Thymus (tissue), 11 donors: Measurements from ENCODE around the gene TMEFF1. TPM values are rescaled to one million over a fixed set of nuclear protein-coding genes. Genes with fewer than 3 reads are reported as not detected.

Experiments used
- DNase-seq, 9 donors: peaks; one replicate each; pipeline ENCODE4 v3.0.0-alpha.2; 2013; ENCODE audit warnings: low spot score in 9 of 9, low read depth in 6 of 9, missing footprints in 1 of 9
- H3K27ac ChIP-seq, 2 donors: one replicate each; pipeline ENCODE4 v1.5.1; 2013; ENCODE audit warnings: control low read depth in 1 of 2, low read depth in 1 of 2, low read length in 1 of 2, mild to moderate bottlenecking in 1 of 2, moderate library complexity in 1 of 2
- H3K27me3 ChIP-seq, 2 donors: one replicate each; pipeline ENCODE4 v1.5.1; 2013; ENCODE audit warnings: low read length in 1 of 2; ENCODE audit not compliant: control insufficient read depth in 2 of 2, insufficient read depth in 1 of 2
- H3K36me3 ChIP-seq, 2 donors: one replicate each; pipeline ENCODE4 v1.5.1; 2013; ENCODE audit warnings: low read length in 1 of 2, mild to moderate bottlenecking in 1 of 2, moderate library complexity in 1 of 2; ENCODE audit not compliant: control insufficient read depth in 2 of 2, insufficient read depth in 2 of 2
- H3K4me1 ChIP-seq, 2 donors: one replicate each; pipeline ENCODE4 v1.5.1; 2013; ENCODE audit warnings: low read length in 2 of 2; ENCODE audit not compliant: control insufficient read depth in 2 of 2, insufficient read depth in 2 of 2
- H3K4me3 ChIP-seq, 2 donors: one replicate each; pipeline ENCODE4 v1.5.1; 2013; ENCODE audit warnings: low read length in 2 of 2, control low read depth in 1 of 2, mild to moderate bottlenecking in 1 of 2
- H3K9me3 ChIP-seq, 2 donors: one replicate each; pipeline ENCODE4 v1.5.1; 2013; ENCODE audit warnings: low read length in 1 of 2, mild to moderate bottlenecking in 1 of 2; ENCODE audit not compliant: control insufficient read depth in 2 of 2, insufficient read depth in 1 of 2
- WGBS: extraction: QIAGEN DNeasy Blood & Tissue Kit; methylation state at CpG from one replicate; pipeline ENCODE4 v1.1.7; 2013; 5-methylcytosine and 5-hydroxymethylcytosine counted together
- polyA plus RNA-seq: library from polyadenylated mRNA; stranded (reverse); fragments of 200-250 nt; gene quantifications from one replicate; pipeline ENCODE4 v1.2.3, GENCODE V29; 2013
- total RNA-seq: library from RNA; stranded (reverse); fragments of 120-200 nt; gene quantifications from one replicate; pipeline ENCODE4 v1.2.4, GENCODE V29; 2013
- donor health status: healthy.

The TMEFF1 gene
- total and polyA plus RNA-seq, 2 donors = 0.02 to 1.4 TPM

GRCh38 chr9:100445161-100445902 lies 27.6 kb upstream of the TMEFF1 start:
- Histone ChIP-seq H3K36me3 (peaks cover 0 to 7% of the 10 kb centered on the region in 2 donors), H3K27ac (no peak overlapping the region), H3K27me3 (no peaks in the 10 kb centered on the region), H3K4me3 (no peak overlapping the region), H3K4me1 (no peaks in the 10 kb centered on the region), H3K9me3 (no peaks in the 10 kb centered on the region)
- 49% methylated on average over 1 of the region's 1 CpG for WGBS
- no peak for DNase-seq

GRCh38 chr9:100445903-100446549 lies 26.9 kb upstream of the TMEFF1 start:
- Histone ChIP-seq H3K4me3 (no peak overlapping the region), H3K4me1 (no peaks in the 10 kb centered on the region), H3K27ac (no peak overlapping the region), H3K9me3 (no peaks in the 10 kb centered on the region), H3K36me3 (peaks cover 3 to 7% of the 10 kb centered on the region in 2 donors), H3K27me3 (no peaks in the 10 kb centered on the region)
- no peak for DNase-seq
- WGBS = 98% methylated on average over 5 of the region's 5 CpGs

DNA sequence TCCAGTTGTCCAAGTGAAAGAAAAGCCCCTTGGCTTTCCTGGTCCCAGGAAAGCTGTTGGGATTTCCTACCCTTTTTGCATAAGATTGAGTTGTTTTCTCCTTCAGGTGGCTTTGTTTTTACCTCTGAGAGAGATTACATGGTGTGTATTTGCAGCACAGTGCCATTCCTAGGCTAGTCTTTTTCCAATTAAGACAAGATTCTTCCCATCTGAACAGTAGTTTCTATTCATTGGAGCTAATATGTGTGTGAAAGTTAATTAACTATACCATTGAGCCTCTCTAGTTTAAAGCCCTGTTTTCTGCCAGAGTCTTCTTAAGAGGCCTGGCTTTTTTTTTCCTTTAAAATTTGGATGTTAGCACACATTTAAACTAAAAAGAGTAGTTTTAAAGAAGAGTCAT lies 25.9 kb upstream of the TMEFF1 start:
- H3K4me3 ChIP-seq = no peak overlapping the region
- DNase-seq = no peak
- H3K36me3 ChIP-seq = peaks cover 6 to 7% of the 10 kb centered on the region in 2 donors
- H3K4me1 ChIP-seq = no peaks in the 10 kb centered on the region
- no peaks in the 10 kb centered on the region for H3K27me3 ChIP-seq
- H3K27ac ChIP-seq = no peak overlapping the region
- H3K9me3 ChIP-seq = no peaks in the 10 kb centered on the region

DNA sequence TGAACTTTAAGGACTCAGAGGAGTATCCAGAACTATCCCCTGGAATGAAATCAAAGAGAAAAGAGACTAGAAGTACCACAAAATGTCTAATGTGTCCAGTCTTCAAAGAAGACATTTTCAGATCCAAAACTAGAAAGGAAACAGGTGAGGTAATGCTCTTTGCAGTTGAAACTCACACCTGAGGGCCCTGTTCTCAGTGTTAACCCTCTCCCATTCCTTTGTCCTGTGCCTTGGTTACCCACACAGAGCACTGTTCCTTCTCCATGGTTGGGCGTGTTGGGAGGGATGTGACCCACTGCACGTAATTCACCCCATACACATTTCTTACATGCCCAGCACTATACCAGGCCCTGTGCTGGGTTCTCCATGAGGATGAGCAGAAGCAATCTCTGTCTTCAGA lies 24.7 kb upstream of the TMEFF1 start:
- H3K36me3 ChIP-seq = peaks cover 6 to 7% of the 10 kb centered on the region in 2 donors
- no peak overlapping the region for H3K4me3 ChIP-seq
- H3K27ac ChIP-seq = no peak overlapping the region
- no peaks in the 10 kb centered on the region for H3K9me3 ChIP-seq
- no peaks in the 10 kb centered on the region for H3K27me3 ChIP-seq
- no peaks in the 10 kb centered on the region for H3K4me1 ChIP-seq
- WGBS = 98% methylated on average over 2 of the region's 2 CpGs
- no peak for DNase-seq

- Histone ChIP-seq H3K27ac (no peak overlapping the region), H3K4me3 (no peak overlapping the region), H3K27me3 (no peaks in the 10 kb centered on the region), H3K36me3 (peaks cover 2 to 6% of the 10 kb centered on the region in 2 donors), H3K9me3 (no peaks in the 10 kb centered on the region), H3K4me1 (no peaks in the 10 kb centered on the region)
- DNase-seq = no peak
- WGBS = 97% methylated on average over 2 of the region's 2 CpGs
These were observed 23.5 kb upstream of the TMEFF1 start for GRCh38 chr9:100449420-100449819.

- H3K27ac ChIP-seq = no peak overlapping the region
- H3K4me3 ChIP-seq = no peak overlapping the region
- H3K9me3 ChIP-seq = no peaks in the 10 kb centered on the region
- H3K4me1 ChIP-seq = no peaks in the 10 kb centered on the region
- no peak for DNase-seq
- H3K27me3 ChIP-seq = no peaks in the 10 kb centered on the region
- 98% methylated on average over 2 of the region's 2 CpGs for WGBS
- peaks cover 0 to 6% of the 10 kb centered on the region in 2 donors for H3K36me3 ChIP-seq
These were observed 20.1 kb upstream of the TMEFF1 start for GRCh38 chr9:100452894-100453293.

DNA sequence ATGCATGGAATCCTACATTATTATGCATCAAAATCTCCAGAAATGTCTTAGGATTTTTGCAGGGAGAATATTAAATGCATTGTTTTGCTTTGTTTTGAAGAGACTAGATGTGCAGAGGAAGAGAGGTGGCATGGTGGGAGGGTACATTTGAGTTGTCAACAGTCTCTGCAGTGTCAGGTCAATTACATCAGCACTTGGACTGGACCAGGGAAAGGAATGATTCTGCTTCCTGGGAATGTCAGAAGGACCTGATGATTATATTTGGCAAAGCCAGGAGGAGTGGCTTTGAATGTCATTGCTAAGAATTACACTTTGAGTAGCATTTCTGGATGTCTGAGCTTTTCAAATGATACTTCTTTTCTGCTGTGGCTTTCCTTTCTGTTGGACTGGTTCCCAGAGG lies 17.5 kb upstream of the TMEFF1 start:
- Histone ChIP-seq H3K4me3 (no peak overlapping the region), H3K9me3 (no peaks in the 10 kb centered on the region), H3K27ac (no peak overlapping the region), H3K4me1 (no peaks in the 10 kb centered on the region), H3K36me3 (peaks cover 0 to 6% of the 10 kb centered on the region in 2 donors), H3K27me3 (no peaks in the 10 kb centered on the region)
- DNase-seq = no peak

GRCh38 chr9:100457517-100457916 lies 15.4 kb upstream of the TMEFF1 start:
- no peaks in the 10 kb centered on the region for H3K27me3 ChIP-seq
- no peak overlapping the region for H3K27ac ChIP-seq
- no peak overlapping the region for H3K4me3 ChIP-seq
- DNase-seq = no peak
- no peaks in the 10 kb centered on the region for H3K36me3 ChIP-seq
- no peaks in the 10 kb centered on the region for H3K9me3 ChIP-seq
- H3K4me1 ChIP-seq = no peaks in the 10 kb centered on the region
- 100% methylated on average over 1 of the region's 1 CpG for WGBS

GRCh38 chr9:100459963-100460362 lies 13.0 kb upstream of the TMEFF1 start:
- Histone ChIP-seq H3K27me3 (no peaks in the 10 kb centered on the region), H3K36me3 (no peaks in the 10 kb centered on the region), H3K4me1 (no peaks in the 10 kb centered on the region), H3K9me3 (no peaks in the 10 kb centered on the region), H3K4me3 (no peak overlapping the region), H3K27ac (no peak overlapping the region)
- WGBS = 93% methylated on average over 2 of the region's 2 CpGs
- DNase-seq = peak in 3 of 9 donors; percentile 5 to 33 (median 8)
